CD4-positive, CD25-positive, alpha-beta regulatory T cell (primary cell): ENCODE measurements around the gene FHAD1. TPM values are rescaled to one million over a fixed set of nuclear protein-coding genes. Genes with fewer than 3 reads are reported as not detected.

Experiments used
- ATAC-seq, 2 donors: fragments of 150-1000 bp; cut with Tn5 transposase; one replicate each; pipeline ENCODE4 v1.10.0; 2021; ENCODE audit warnings: low read depth in 2 of 2, moderate number of reproducible peaks in 2 of 2, moderate library complexity in 1 of 2
- DNase-seq, 3 donors: peaks; one replicate each; pipeline versions ENCODE4 v3.0.0 to v3.0.0-alpha.2; 2012 to 2022; ENCODE audit warnings: mixed read lengths in 1 of 3
- H3K27ac ChIP-seq: one replicate; pipeline ENCODE4 v1.7.0; 2013; ENCODE audit warnings: mild to moderate bottlenecking, low read length; ENCODE audit not compliant: insufficient read depth, poor library complexity, severe bottlenecking
- H3K27me3 ChIP-seq: one replicate; pipeline ENCODE4 v1.7.0; 2013; ENCODE audit warnings: low read length; ENCODE audit not compliant: control insufficient read depth, insufficient read depth
- H3K36me3 ChIP-seq: one replicate; pipeline ENCODE4 v1.7.0; 2013; ENCODE audit warnings: mild to moderate bottlenecking, low read length, moderate library complexity; ENCODE audit not compliant: control insufficient read depth, insufficient read depth
- H3K4me1 ChIP-seq: 2 replicates; pipeline ENCODE4 v1.7.0; 2013; ENCODE audit warnings: mild to moderate bottlenecking, low read length; ENCODE audit not compliant: insufficient read depth, control insufficient read depth, poor library complexity, severe bottlenecking
- H3K4me3 ChIP-seq: one replicate; pipeline ENCODE4 v1.7.0; 2013; ENCODE audit warnings: low read depth, mild to moderate bottlenecking, low read length, moderate library complexity
- H3K9me3 ChIP-seq, 2 experiments: 1 replicate in 1 of 2; 2 replicates in 1 of 2; pipeline ENCODE4 v1.7.0; 2013; ENCODE audit warnings: low read length in 2 of 2, mild to moderate bottlenecking in 1 of 2, moderate library complexity in 1 of 2; ENCODE audit not compliant: control insufficient read depth in 2 of 2
- H3K27ac Mint-ChIP-seq, 3 donors: one replicate each; pipeline ENCODE4 v1.8.0; 2020 to 2022; ENCODE audit warnings: mild to moderate bottlenecking in 3 of 3, mixed read lengths in 3 of 3, moderate library complexity in 2 of 3
- H3K27me3 Mint-ChIP-seq: one replicate; pipeline ENCODE4 v1.8.0; 2022; ENCODE audit warnings: mild to moderate bottlenecking, mixed read lengths
- H3K36me3 Mint-ChIP-seq: one replicate; pipeline ENCODE4 v1.8.0; 2020; ENCODE audit warnings: mixed read lengths
- H3K4me1 Mint-ChIP-seq, 4 donors: one replicate each; pipeline ENCODE4 v1.8.0; 2020 to 2022; ENCODE audit warnings: mixed read lengths in 4 of 4, mild to moderate bottlenecking in 1 of 4
- H3K4me3 Mint-ChIP-seq, 4 donors: one replicate each; pipeline ENCODE4 v1.8.0; 2020 to 2022; ENCODE audit warnings: mild to moderate bottlenecking in 4 of 4, mixed read lengths in 4 of 4, moderate library complexity in 3 of 4
- H3K9me3 Mint-ChIP-seq, 7 donors: one replicate each; pipeline ENCODE4 v1.8.0; 2020 to 2022; ENCODE audit warnings: mixed read lengths in 7 of 7, mild to moderate bottlenecking in 3 of 7, moderate library complexity in 2 of 7
- polyA plus RNA-seq, 4 donors: library from polyadenylated mRNA; unstranded; fragments of 300-500 nt; fragmentation: Illumina TruSeq; gene quantifications; one replicate each; pipeline ENCODE4 v1.2.3, GENCODE V29; 2021
- total RNA-seq: library from RNA; stranded (reverse); gene quantifications from one replicate; pipeline ENCODE4 v1.2.3, GENCODE V29; 2022

Gene FHAD1
- total and polyA plus RNA-seq, 5 donors from 2014 or later = not detected

- no peak overlapping the region for H3K4me3 ChIP-seq
- no peak overlapping the region for H3K4me3 Mint-ChIP-seq
- no peaks in the 10 kb centered on the region for H3K27me3 Mint-ChIP-seq
- no peaks in the 10 kb centered on the region for H3K27me3 ChIP-seq
- H3K27ac ChIP-seq = no peak overlapping the region
- DNase-seq = no peak
- H3K4me1 ChIP-seq = no peaks in the 10 kb centered on the region
- no peaks in the 10 kb centered on the region for H3K36me3 ChIP-seq
- no peak overlapping the region for H3K27ac Mint-ChIP-seq
- no peaks in the 10 kb centered on the region for H3K9me3 Mint-ChIP-seq
- H3K36me3 Mint-ChIP-seq = no peaks in the 10 kb centered on the region
- no peaks in the 10 kb centered on the region for H3K9me3 ChIP-seq
- no peaks in the 10 kb centered on the region for H3K4me1 Mint-ChIP-seq
- no peak for ATAC-seq
Observed at GRCh38 chr1:15362096-15362736, 115.2 kb downstream of the FHAD1 start.

- H3K27ac Mint-ChIP-seq = peak overlapping the region in 1 of 3 donors; percentile 3
- H3K36me3 Mint-ChIP-seq = no peaks in the 10 kb centered on the region
- no peaks in the 10 kb centered on the region for H3K9me3 Mint-ChIP-seq
Observed at GRCh38 chr1:15362737-15363128, 115.7 kb downstream of the FHAD1 start.

GRCh38 chr1:15364740-15365139, 117.7 kb downstream of the FHAD1 start:
- peaks cover 9% of the 10 kb centered on the region for H3K27me3 Mint-ChIP-seq
- no peaks in the 10 kb centered on the region for H3K4me1 ChIP-seq
- H3K4me1 Mint-ChIP-seq = no peaks in the 10 kb centered on the region
- H3K36me3 Mint-ChIP-seq = no peaks in the 10 kb centered on the region
- peak in 1 of 3 donors; percentile 25 for DNase-seq
- H3K27ac ChIP-seq = no peak overlapping the region
- H3K36me3 ChIP-seq = no peaks in the 10 kb centered on the region
- no peaks in the 10 kb centered on the region for H3K27me3 ChIP-seq
- no peak overlapping the region for H3K4me3 ChIP-seq
- peak in 1 of 2 donors; percentile 39 for ATAC-seq
- H3K9me3 Mint-ChIP-seq = no peaks in the 10 kb centered on the region
- H3K4me3 Mint-ChIP-seq = no peak overlapping the region
- H3K9me3 ChIP-seq = no peaks in the 10 kb centered on the region
- H3K27ac Mint-ChIP-seq = no peak overlapping the region

More at GRCh38 chr1:15362737-15363128, 115.7 kb downstream of the FHAD1 start:
- Histone ChIP-seq H3K27me3 (no peaks in the 10 kb centered on the region), H3K4me3 (no peak overlapping the region), H3K27ac (no peak overlapping the region), H3K9me3 (no peaks in the 10 kb centered on the region), H3K4me1 (no peaks in the 10 kb centered on the region), H3K36me3 (no peaks in the 10 kb centered on the region)
- Mint-ChIP-seq H3K4me3 (no peak overlapping the region), H3K4me1 (no peaks in the 10 kb centered on the region), H3K27me3 (no peaks in the 10 kb centered on the region)
- ATAC-seq = no peak
- DNase-seq = no peak

GRCh38 chr1:15368888-15369287, 121.9 kb downstream of the FHAD1 start:
- H3K4me1 ChIP-seq = no peaks in the 10 kb centered on the region
- no peak overlapping the region for H3K4me3 ChIP-seq
- no peak for DNase-seq
- no peaks in the 10 kb centered on the region for H3K4me1 Mint-ChIP-seq
- no peaks in the 10 kb centered on the region for H3K9me3 Mint-ChIP-seq
- H3K27me3 ChIP-seq = no peaks in the 10 kb centered on the region
- H3K9me3 ChIP-seq = no peaks in the 10 kb centered on the region
- H3K27ac Mint-ChIP-seq = no peak overlapping the region
- H3K4me3 Mint-ChIP-seq = no peak overlapping the region
- no peak overlapping the region for H3K27ac ChIP-seq
- H3K36me3 ChIP-seq = no peaks in the 10 kb centered on the region
- no peak for ATAC-seq
- peaks cover 9% of the 10 kb centered on the region for H3K27me3 Mint-ChIP-seq
- H3K36me3 Mint-ChIP-seq = no peaks in the 10 kb centered on the region

GRCh38 chr1:15370268-15370667, 123.2 kb downstream of the FHAD1 start:
- no peaks in the 10 kb centered on the region for H3K4me1 Mint-ChIP-seq

GRCh38 chr1:15370781-15371520, 123.9 kb downstream of the FHAD1 start:
- no peaks in the 10 kb centered on the region for H3K4me1 Mint-ChIP-seq
- no peak overlapping the region for H3K4me3 Mint-ChIP-seq
- H3K9me3 Mint-ChIP-seq = no peaks in the 10 kb centered on the region
- peaks cover 15% of the 10 kb centered on the region for H3K27me3 Mint-ChIP-seq
- no peak for ATAC-seq
- no peaks in the 10 kb centered on the region for H3K27me3 ChIP-seq
- H3K27ac Mint-ChIP-seq = no peak overlapping the region
- H3K9me3 ChIP-seq = no peaks in the 10 kb centered on the region
- no peaks in the 10 kb centered on the region for H3K4me1 ChIP-seq
- no peaks in the 10 kb centered on the region for H3K36me3 Mint-ChIP-seq
- H3K36me3 ChIP-seq = no peaks in the 10 kb centered on the region
- no peak overlapping the region for H3K4me3 ChIP-seq
- DNase-seq = no peak
- H3K27ac ChIP-seq = no peak overlapping the region

More at GRCh38 chr1:15370268-15370667, 123.2 kb downstream of the FHAD1 start:
- Histone ChIP-seq H3K27ac (no peak overlapping the region), H3K27me3 (no peaks in the 10 kb centered on the region), H3K9me3 (no peaks in the 10 kb centered on the region), H3K36me3 (no peaks in the 10 kb centered on the region), H3K4me1 (no peaks in the 10 kb centered on the region), H3K4me3 (no peak overlapping the region)
- H3K27me3 Mint-ChIP-seq = peaks cover 15% of the 10 kb centered on the region
- H3K27ac Mint-ChIP-seq = no peak overlapping the region
- H3K4me3 Mint-ChIP-seq = no peak overlapping the region
- no peaks in the 10 kb centered on the region for H3K36me3 Mint-ChIP-seq
- no peaks in the 10 kb centered on the region for H3K9me3 Mint-ChIP-seq
- ATAC-seq = no peak
- DNase-seq = no peak

GRCh38 chr1:15371610-15372545, 124.9 kb downstream of the FHAD1 start:
- Histone ChIP-seq H3K27ac (no peak overlapping the region), H3K4me1 (no peaks in the 10 kb centered on the region), H3K9me3 (no peaks in the 10 kb centered on the region), H3K4me3 (no peak overlapping the region), H3K36me3 (no peaks in the 10 kb centered on the region), H3K27me3 (no peaks in the 10 kb centered on the region)
- no peaks in the 10 kb centered on the region for H3K36me3 Mint-ChIP-seq
- H3K4me3 Mint-ChIP-seq = no peak overlapping the region
- H3K4me1 Mint-ChIP-seq = no peaks in the 10 kb centered on the region
- no peak for ATAC-seq
- H3K9me3 Mint-ChIP-seq = no peaks in the 10 kb centered on the region
- no peak overlapping the region for H3K27ac Mint-ChIP-seq
- DNase-seq = no peak
- H3K27me3 Mint-ChIP-seq = peaks cover 15% of the 10 kb centered on the region
